Prostate gland (tissue), 2 donors: Measurements from ENCODE around the gene TLX2.

Experiments
- CTCF ChIP-seq, 4 experiments: fragments of 200-600 bp in 2 of 4; fragments of 450-650 bp in 2 of 4; sonication (generic) in 2 of 4; IDR thresholded peaks; 1 replicate in 3 of 4; 2 replicates in 1 of 4; pipeline ENCODE4 v1.5.1; 2016 to 2019; ENCODE audit warnings: antibody characterized with exemption in 4 of 4, mild to moderate bottlenecking in 2 of 4, moderate library complexity in 2 of 4
- POLR2AphosphoS5 ChIP-seq: sonication (generic); formaldehyde crosslinking; IDR thresholded peaks from one replicate; pipeline ENCODE4 v1.6.1; 2017; ENCODE audit warnings: antibody characterized with exemption

DNA sequence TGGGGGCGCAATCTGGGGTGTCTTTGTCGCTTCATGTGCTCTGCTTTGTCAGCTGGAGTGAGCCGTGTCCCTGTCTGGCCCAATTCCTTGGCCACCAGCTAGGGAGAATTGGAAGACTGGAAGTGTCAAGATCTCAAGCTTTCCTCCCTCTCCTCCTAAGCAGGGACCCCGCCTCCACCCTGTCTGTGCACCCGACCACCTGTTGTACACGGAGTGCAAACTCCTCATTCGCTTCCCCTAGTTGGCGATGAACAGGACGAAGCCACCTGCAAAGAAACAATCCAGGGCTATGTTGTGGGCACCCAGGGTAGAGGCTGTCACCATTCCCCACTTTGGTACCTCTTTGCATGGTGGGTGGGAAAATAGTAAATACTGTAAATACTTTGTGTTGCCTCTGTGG is 13.5 kb downstream of the TLX2 start:
- no peak for TF ChIP-seq CTCF (IDR thresholded peaks at IDR 0.05)
- TF ChIP-seq POLR2AphosphoS5, result no peak
